Measurements from ENCODE around the gene S100A16. TPM values are rescaled to one million over a fixed set of nuclear protein-coding genes. Genes with fewer than 3 reads are reported as not detected.

The S100A16 gene
- polyA plus RNA-seq, 2 of the 4 experiments (the other 2 are of a cell fraction): 270 to 298 TPM

GRCh38 chr1:153633754-153634665 lies 21.1 kb upstream of the S100A16 start, which contains the start of gene CHTOP (continued):
- TF ChIP-seq EHF (CRISPR knock-in tag; IDR thresholded peaks at IDR 0.05): no peak
- TF ChIP-seq CBX8 (IDR thresholded peaks at IDR 0.05): no peak
- TF ChIP-seq KDM1A (IDR thresholded peaks at IDR 0.05; ENCODE audit: low read depth): no peak

- ATAC-seq (peak; percentile 51 to 55), FAIRE-seq (no peak), DNase-seq (ENCODE audit: low read depth in 1 of 2, low spot score in 1 of 2) (peak; percentile 57 to 62)
- ChIA-PET CTCF (interaction anchor here (1.0 to 3.4 kb wide), 9 partner anchors 9 to 280 kb away, joined by 3 to 32 read pairs (median 6); partner anchors contain the start of gene S100A16), POLR2A (interaction anchor here (0.7 to 2.6 kb wide), 28 partner anchors 9 to 357 kb away, joined by 3 to 49 read pairs (median 6); partner anchors contain the start of genes CREB3L4, DENND4B, ILF2 and INTS3)
- Histone ChIP-seq H3K4me2 (peak overlapping the region; percentile 86), H3K9me3 (no peaks in the 10 kb centered on the region), H3K4me3 (peak overlapping the region; percentile 90), H3K27ac (peak overlapping the region; percentile 99 to 100), H3K4me1 (peaks cover 26% of the 10 kb centered on the region)
- 18% methylated on average over 18 of the region's 18 CpGs for WGBS (ENCODE audit: missing lambda C conversion rate)
- TF ChIP-seq TP53 (CRISPR knock-in tag; IDR thresholded peaks at IDR 0.05) (0 out of 2 replicates have a peak, but pooled peaks have one; percentile 58), POLR2A (IDR thresholded peaks at IDR 0.05; ENCODE audit: low read length) (0 out of 2 replicates have a peak, but pooled peaks have one; percentile 2), USF2 (IDR thresholded peaks at IDR 0.05) (no peak)
These were observed 20.3 kb upstream of the S100A16 start for GRCh38 chr1:153633161-153633753.

GRCh38 chr1:153631047-153632022 lies 18.4 kb upstream of the S100A16 start:
- DNase-seq (ENCODE audit: low read depth in 1 of 2, low spot score in 1 of 2): no peak
- no peak overlapping the region for H3K4me2 ChIP-seq
- H3K9me3 ChIP-seq: no peaks in the 10 kb centered on the region
- ATAC-seq: no peak
- peaks cover 33% of the 10 kb centered on the region for H3K4me1 ChIP-seq
- H3K27ac ChIP-seq: no peak overlapping the region
- WGBS (ENCODE audit: missing lambda C conversion rate): 74% methylated on average over 8 of the region's 10 CpGs
- TF ChIP-seq EHF (CRISPR knock-in tag; IDR thresholded peaks at IDR 0.05) (no peak), GATA3 (IDR thresholded peaks at IDR 0.05; ENCODE audit: borderline replicate concordance) (no peak), NFE2L2 (conservative IDR thresholded peaks at IDR 0.05; ENCODE audit: low read length) (no peak), PBX3 (IDR thresholded peaks at IDR 0.05) (no peak), HOXB13 (CRISPR knock-in tag; IDR thresholded peaks at IDR 0.05; ENCODE audit: low read depth) (no peak), EP300 (IDR thresholded peaks at IDR 0.05) (no peak)
- FAIRE-seq: no peak
- CTCF ChIA-PET: interaction anchor here (0.6 to 18.3 kb wide), 8 partner anchors 16 to 283 kb away, joined by 3 to 253 read pairs (median 6); partner anchors contain the start of genes S100A14, S100A16 and S100A6
- no peak overlapping the region for H3K4me3 ChIP-seq
- POLR2A ChIA-PET: interaction anchor here (0.6 to 0.7 kb wide), 2 partner anchors 43 to 96 kb away, joined by 4 to 6 read pairs; partner anchors contain the start of gene INTS3

- TF ChIP-seq EHF (CRISPR knock-in tag; IDR thresholded peaks at IDR 0.05): no peak
- no peak for TF ChIP-seq PHF8 (IDR thresholded peaks at IDR 0.05; ENCODE audit: borderline replicate concordance, low read depth)
- no peak for TF ChIP-seq RARB (CRISPR knock-in tag; IDR thresholded peaks at IDR 0.05)
- TF ChIP-seq HEYL (CRISPR knock-in tag; IDR thresholded peaks at IDR 0.05): no peak
- TF ChIP-seq CTCF (IDR thresholded peaks at IDR 0.05): no peak
- TF ChIP-seq RFX5 (IDR thresholded peaks at IDR 0.05): no peak
- TF ChIP-seq EHMT2 (IDR thresholded peaks at IDR 0.05; ENCODE audit: low read depth): no peak
- TF ChIP-seq RAD21 (conservative IDR thresholded peaks at IDR 0.05 in 1 of 2, IDR thresholded peaks at IDR 0.05 in 1 of 2): no peak
- no peak for TF ChIP-seq FOXS1 (CRISPR knock-in tag; IDR thresholded peaks at IDR 0.05)
- no peak for TF ChIP-seq HOXB13 (CRISPR knock-in tag; IDR thresholded peaks at IDR 0.05; ENCODE audit: low read depth)
- TF ChIP-seq BHLHE40 (IDR thresholded peaks at IDR 0.05; ENCODE audit: low read depth, low read length): no peak
- TF ChIP-seq RNF2 (IDR thresholded peaks at IDR 0.05; ENCODE audit: borderline replicate concordance, low read depth): no peak
- no peak for TF ChIP-seq SMC3 (IDR thresholded peaks at IDR 0.05)
- TF ChIP-seq CBX8 (IDR thresholded peaks at IDR 0.05): no peak
- TF ChIP-seq CHD4 (IDR thresholded peaks at IDR 0.05; ENCODE audit: borderline replicate concordance): no peak
- WGBS (ENCODE audit: missing lambda C conversion rate): 96% methylated on average over 7 of the region's 7 CpGs
- H3K27ac ChIP-seq: peak overlapping the region in 1 of 2 experiments; percentile 13; a peak in 1 of 6 replicates
- no peak for ATAC-seq
- DNase-seq (ENCODE audit: low read depth in 1 of 2, low spot score in 1 of 2): no peak
- no peak overlapping the region for H3K4me2 ChIP-seq
- no peak for FAIRE-seq
- H3K4me3 ChIP-seq: no peak overlapping the region
- ChIA-PET POLR2A (interaction anchor here (0.6 kb wide), 1 partner anchor 97 kb away, joined by 6 read pairs; the partner anchor contains the start of gene INTS3), CTCF (interaction anchor here (1.0 to 18.3 kb wide), 6 partner anchors 15 to 120 kb away, joined by 3 to 253 read pairs (median 40); partner anchors contain the start of genes S100A14, S100A16 and S100A6)
- peaks cover 28% of the 10 kb centered on the region for H3K4me1 ChIP-seq
- no peaks in the 10 kb centered on the region for H3K9me3 ChIP-seq
These were observed 17.4 kb upstream of the S100A16 start for GRCh38 chr1:153630384-153630783.

All from A549 (cell line).